ENCODE data around the gene DAB2. TPM values are rescaled to one million over a fixed set of nuclear protein-coding genes. Genes with fewer than 3 reads are reported as not detected.

Gene DAB2
- total and polyA plus RNA-seq, 2 of the 8 experiments (the other 6 are each of a cell fraction or from before 2014, with no cell fraction given): 2.6 to 4.9 TPM

DNA sequence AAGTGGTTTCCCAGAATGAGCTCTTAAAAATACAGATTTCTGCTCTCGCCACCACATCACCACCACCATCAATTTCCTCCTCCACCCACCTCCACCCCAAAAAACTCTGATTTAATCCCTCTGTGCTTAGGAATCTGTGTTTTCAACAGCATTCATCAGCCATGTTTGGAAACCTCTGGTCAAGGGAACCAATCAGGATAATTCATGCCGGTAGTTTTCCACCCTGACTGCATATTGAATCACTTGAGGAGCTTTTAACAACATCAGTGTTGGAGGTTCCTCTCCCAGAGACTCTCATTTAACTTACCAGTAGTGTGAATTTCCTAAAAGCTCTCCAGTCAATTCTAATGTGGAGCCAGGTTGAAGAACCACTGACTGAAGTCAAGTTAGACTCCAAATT lies 46.0 kb upstream of the DAB2 start:
- no peak for FAIRE-seq
- POLR2A ChIA-PET (ENCODE audit: partially characterized antibody): no interaction called here
- 78% methylated on average over 2 of the region's 2 CpGs; no CpG with 5 or more reads in 1 of the 2 experiments for WGBS, 2 experiments (ENCODE audit: extremely low coverage in 1 of 2, insufficient coverage in 1 of 2, insufficient read length in 1 of 2, insufficient replicate concordance in 2 of 2, low coverage in 1 of 2, low lambda C conversion rate in 2 of 2, missing lambda C conversion rate in 1 of 2)

More for the DNA sequence above, 46.0 kb upstream of the DAB2 start:
- no peak overlapping the region for H3K4me3 ChIP-seq (ENCODE audit: extremely low read depth in 1 of 4, insufficient read depth in 2 of 4, low read depth in 3 of 4, low read length in 4 of 4)
- no peak for DNase-seq (ENCODE audit: low read depth in 1 of 2, low spot score in 2 of 2)
- H2BK12ac ChIP-seq (ENCODE audit: low read depth, low read length): no peak overlapping the region
- no peak overlapping the region for H2BK15ac ChIP-seq (ENCODE audit: low read length)
- no peak overlapping the region for H2BK5ac ChIP-seq (ENCODE audit: low read depth, low read length)
- H3K79me2 ChIP-seq (ENCODE audit: control insufficient read depth in 1 of 2, insufficient read depth in 2 of 2, low read length in 2 of 2): no peaks in the 10 kb centered on the region
- no peak overlapping the region for H2BK120ac ChIP-seq (replicated peaks; ENCODE audit: low read depth, low read length)
- H3K79me1 ChIP-seq (ENCODE audit: low read depth, low read length): no peaks in the 10 kb centered on the region
- H2AK5ac ChIP-seq (ENCODE audit: low read depth, low read length): no peak overlapping the region
- no peak overlapping the region for H3K9ac ChIP-seq (replicated peaks in 1 of 4; ENCODE audit: extremely low read depth in 1 of 4, low read depth in 3 of 4, low read length in 3 of 4)
- CTCF ChIA-PET (ENCODE audit: partially characterized antibody): interaction anchor here (1.4 kb wide), 1 partner anchor 16 kb away, joined by 3 read pairs; no protein-coding TSS in a partner anchor
- no peaks in the 10 kb centered on the region for H3K27me3 ChIP-seq (replicated peaks in 1 of 4; ENCODE audit: control insufficient read depth in 3 of 4, extremely low read depth in 1 of 4, insufficient read depth in 3 of 4, low read length in 3 of 4)
- H2AFZ ChIP-seq (ENCODE audit: low read length): no peak overlapping the region
- H4K20me1 ChIP-seq (replicated peaks in 1 of 2; ENCODE audit: control insufficient read depth in 1 of 2, insufficient read depth in 2 of 2, low read length in 2 of 2): no peaks in the 10 kb centered on the region
- H3K36me3 ChIP-seq (ENCODE audit: control insufficient read depth in 2 of 4, insufficient read depth in 4 of 4, low read length in 3 of 4): no peaks in the 10 kb centered on the region
- H3K18ac ChIP-seq (ENCODE audit: extremely low read depth, low read length): no peak overlapping the region
- no peak overlapping the region for H3K56ac ChIP-seq (replicated peaks; ENCODE audit: insufficient read length, low read depth, low read length)
- no peaks in the 10 kb centered on the region for H3K4me1 ChIP-seq (replicated peaks in 1 of 4; ENCODE audit: control insufficient read depth in 3 of 4, insufficient read depth in 4 of 4, low read length in 3 of 4)
- no peak overlapping the region for H3K23ac ChIP-seq (ENCODE audit: insufficient read length)
- no peak overlapping the region for H4K91ac ChIP-seq (replicated peaks; ENCODE audit: insufficient read length, low read length)
- no peak overlapping the region for H3K4ac ChIP-seq (replicated peaks; ENCODE audit: insufficient read length, low read depth, low read length)
- no peak overlapping the region for H3K27ac ChIP-seq (ENCODE audit: low read depth, low read length)
- no peaks in the 10 kb centered on the region for H3K23me2 ChIP-seq (ENCODE audit: low read depth, low read length)
- no peak overlapping the region for H4K8ac ChIP-seq (ENCODE audit: extremely low read depth, insufficient read depth, low read length)
- TF ChIP-seq CTBP2 (IDR thresholded peaks at IDR 0.05; ENCODE audit: borderline replicate concordance, insufficient read depth, insufficient read length, low read length): no peak
- TF ChIP-seq ASH2L (IDR thresholded peaks at IDR 0.05; ENCODE audit: low read length): no peak
- TF ChIP-seq CREB1 (IDR thresholded peaks at IDR 0.05): no peak
- TF ChIP-seq, protein P1, sequence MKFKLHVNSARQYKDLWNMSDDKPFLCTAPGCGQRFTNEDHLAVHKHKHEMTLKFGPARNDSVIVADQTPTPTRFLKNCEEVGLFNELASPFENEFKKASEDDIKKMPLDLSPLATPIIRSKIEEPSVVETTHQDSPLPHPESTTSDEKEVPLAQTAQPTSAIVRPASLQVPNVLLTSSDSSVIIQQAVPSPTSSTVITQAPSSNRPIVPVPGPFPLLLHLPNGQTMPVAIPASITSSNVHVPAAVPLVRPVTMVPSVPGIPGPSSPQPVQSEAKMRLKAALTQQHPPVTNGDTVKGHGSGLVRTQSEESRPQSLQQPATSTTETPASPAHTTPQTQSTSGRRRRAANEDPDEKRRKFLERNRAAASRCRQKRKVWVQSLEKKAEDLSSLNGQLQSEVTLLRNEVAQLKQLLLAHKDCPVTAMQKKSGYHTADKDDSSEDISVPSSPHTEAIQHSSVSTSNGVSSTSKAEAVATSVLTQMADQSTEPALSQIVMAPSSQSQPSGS (IDR thresholded peaks at IDR 0.05; ENCODE audit: low read length): no peak
- TF ChIP-seq EGR1 (IDR thresholded peaks at IDR 0.05; ENCODE audit: borderline replicate concordance, low read depth, low read length): no peak
- TF ChIP-seq, protein P2, sequence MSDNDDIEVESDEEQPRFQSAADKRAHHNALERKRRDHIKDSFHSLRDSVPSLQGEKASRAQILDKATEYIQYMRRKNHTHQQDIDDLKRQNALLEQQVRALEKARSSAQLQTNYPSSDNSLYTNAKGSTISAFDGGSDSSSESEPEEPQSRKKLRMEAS (IDR thresholded peaks at IDR 0.05): no peak
- no peak for TF ChIP-seq KDM5A (IDR thresholded peaks at IDR 0.05; ENCODE audit: low read length)
- no peak for TF ChIP-seq PHF8 (conservative IDR thresholded peaks at IDR 0.05; ENCODE audit: low read depth, low read length)
- TF ChIP-seq YY1 (IDR thresholded peaks at IDR 0.05; ENCODE audit: low read depth, low read length): no peak
- TF ChIP-seq SIRT6 (IDR thresholded peaks at IDR 0.05; ENCODE audit: low read length): no peak
- TF ChIP-seq NANOG (IDR thresholded peaks at IDR 0.05; ENCODE audit: insufficient read depth, low read depth, low read length, poor library complexity, severe bottlenecking): no peak
- H3K9me3 ChIP-seq (ENCODE audit: insufficient read depth in 2 of 2, low read depth in 1 of 2, low read length in 1 of 2): no peaks in the 10 kb centered on the region
- no peak overlapping the region for H2BK20ac ChIP-seq (ENCODE audit: low read length)
- H3K4me2 ChIP-seq (ENCODE audit: insufficient read depth in 1 of 2, low read depth in 2 of 2, low read length in 2 of 2): no peak overlapping the region
- no peak overlapping the region for H4K5ac ChIP-seq (ENCODE audit: insufficient read length, low read depth, low read length)
- no peak overlapping the region for H3K14ac ChIP-seq (ENCODE audit: insufficient read length)
